DMS79 (cell line): Measurements from ENCODE around the gene PPP2R2B.
A peak's percentile ranks its signal among the peaks of the same experiment; 100 is the strongest.

Experiments
- DNase-seq: peaks from one replicate; lab custom pipeline; 2025; lab: John Stamatoyannopoulos, UW

Gene PPP2R2B

GRCh38 chr5:146878476-146879172 is at the start of gene PPP2R2B:
Gene PPP2R2B (minus strand): TSS chr5:146878757.
- peak; percentile 38 for DNase-seq

- DNase-seq = no peak
Observed at GRCh38 chr5:146924132-146924531, 45.6 kb upstream of the PPP2R2B start.

DNA sequence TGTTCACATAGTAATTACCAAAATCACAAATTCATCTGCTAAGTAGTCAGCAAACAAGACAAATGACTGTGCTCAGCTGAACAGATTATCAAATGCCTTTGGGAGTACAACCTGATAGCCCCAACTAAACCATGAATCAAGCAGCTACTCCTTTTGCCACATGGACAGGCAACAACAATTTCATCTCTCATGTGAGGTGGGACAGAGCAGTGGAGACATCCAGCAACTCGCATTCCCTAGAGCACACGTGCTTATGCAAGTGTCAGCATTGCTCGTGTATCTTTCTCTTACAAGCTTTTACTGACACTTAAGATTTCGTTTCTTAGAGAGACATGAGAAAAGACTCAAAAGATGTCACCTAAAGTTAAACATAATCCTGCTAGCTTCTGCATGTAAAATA is 42.7 kb upstream of the PPP2R2B start:
- no peak for DNase-seq

- DNase-seq = no peak
Observed at GRCh38 chr5:146920351-146920881, 41.9 kb upstream of the PPP2R2B start.

DNA sequence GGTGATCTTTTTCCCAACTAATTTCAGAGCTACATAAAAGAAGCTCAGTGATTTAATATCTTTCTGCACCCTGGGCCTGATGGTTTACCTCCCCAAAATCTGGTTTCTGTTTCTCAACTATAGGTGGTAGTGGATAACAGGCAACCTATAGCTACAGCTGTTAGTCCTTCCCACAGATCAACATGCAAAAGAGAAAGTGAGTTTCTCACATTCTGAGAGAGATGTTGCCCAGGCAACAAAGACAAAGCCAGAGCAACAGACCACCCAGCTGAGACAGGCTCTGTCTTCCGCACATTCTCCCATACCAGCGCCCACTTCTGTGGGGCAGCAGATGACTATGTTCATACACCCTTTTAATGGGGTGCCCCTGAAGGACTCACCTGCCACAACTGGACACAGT is 40.7 kb upstream of the PPP2R2B start:
- no peak for DNase-seq

DNA sequence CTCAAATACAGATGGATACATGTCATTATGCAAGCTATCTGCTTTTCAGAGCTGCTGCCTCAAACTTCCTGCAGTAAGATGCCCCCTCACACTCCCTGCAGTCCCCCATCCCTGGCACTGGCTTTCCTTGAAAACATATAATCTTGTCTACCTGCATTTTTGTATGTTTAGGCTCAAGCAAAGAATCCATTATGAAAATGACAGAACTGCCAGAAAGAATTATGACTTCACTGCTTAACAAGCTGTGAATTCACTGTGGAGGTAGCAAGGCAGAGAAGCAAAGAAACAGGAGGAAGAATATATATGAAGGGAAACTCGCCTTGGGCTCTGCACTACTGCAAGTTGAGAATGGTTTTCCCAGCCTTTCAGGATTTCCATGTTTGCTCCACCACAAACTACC is 39.4 kb upstream of the PPP2R2B start:
- no peak for DNase-seq

GRCh38 chr5:146912874-146913273 is 34.3 kb upstream of the PPP2R2B start:
- DNase-seq = no peak

- no peak for DNase-seq
Observed at GRCh38 chr5:146910239-146910638, 31.7 kb upstream of the PPP2R2B start.

DNA sequence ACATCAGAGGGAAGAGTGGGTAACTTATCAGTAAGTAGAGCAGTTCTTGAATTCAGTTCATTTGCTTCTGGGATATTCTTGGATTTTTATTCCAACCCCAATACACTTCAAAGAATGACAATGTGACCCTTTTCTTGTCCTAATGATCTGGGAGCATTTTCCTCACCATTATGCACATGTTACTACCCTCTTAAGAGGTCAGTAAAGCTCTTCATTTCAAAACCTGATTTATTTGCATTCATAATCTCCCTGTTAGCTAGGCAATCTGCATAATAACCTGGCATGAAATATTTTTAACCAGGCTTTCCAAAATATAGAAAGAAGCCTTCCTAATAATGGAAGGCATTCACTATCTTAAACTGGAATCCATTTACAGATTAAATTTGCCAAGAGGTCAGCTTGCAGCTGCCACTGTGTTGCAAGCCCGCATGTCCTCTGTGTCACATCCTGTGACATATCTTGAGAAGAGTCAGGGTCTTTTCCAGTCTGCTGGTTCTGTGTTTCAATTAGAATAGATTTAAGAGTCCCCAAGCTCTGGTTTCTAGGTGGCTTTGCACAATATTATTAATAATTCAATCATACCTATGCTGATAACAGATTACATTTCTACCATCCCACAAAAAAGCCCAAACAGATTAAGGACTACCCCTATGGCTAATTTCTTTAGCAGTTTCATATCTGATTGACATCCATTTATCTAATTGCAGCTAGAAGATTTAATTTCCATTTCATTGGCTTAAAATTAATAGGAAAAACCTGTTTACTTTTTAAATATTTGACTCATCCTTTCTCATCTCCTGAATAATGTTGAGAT is 30.9 kb upstream of the PPP2R2B start:
- no peak for DNase-seq

- no peak for DNase-seq
Observed at GRCh38 chr5:146906803-146907202, 28.2 kb upstream of the PPP2R2B start.

- no peak for DNase-seq
Observed at GRCh38 chr5:146904890-146905289, 26.3 kb upstream of the PPP2R2B start.

GRCh38 chr5:146903789-146904188 is 25.2 kb upstream of the PPP2R2B start:
- DNase-seq = no peak

- no peak for DNase-seq
Observed at GRCh38 chr5:146902471-146902870, 23.9 kb upstream of the PPP2R2B start.

- DNase-seq = no peak
Observed at GRCh38 chr5:146897061-146897460, 18.5 kb upstream of the PPP2R2B start.

GRCh38 chr5:146894753-146895521 is 16.4 kb upstream of the PPP2R2B start:
- DNase-seq = no peak

- no peak for DNase-seq
Observed at GRCh38 chr5:146893991-146894390, 15.4 kb upstream of the PPP2R2B start.

GRCh38 chr5:146892231-146892630 is 13.7 kb upstream of the PPP2R2B start:
- no peak for DNase-seq

DNA sequence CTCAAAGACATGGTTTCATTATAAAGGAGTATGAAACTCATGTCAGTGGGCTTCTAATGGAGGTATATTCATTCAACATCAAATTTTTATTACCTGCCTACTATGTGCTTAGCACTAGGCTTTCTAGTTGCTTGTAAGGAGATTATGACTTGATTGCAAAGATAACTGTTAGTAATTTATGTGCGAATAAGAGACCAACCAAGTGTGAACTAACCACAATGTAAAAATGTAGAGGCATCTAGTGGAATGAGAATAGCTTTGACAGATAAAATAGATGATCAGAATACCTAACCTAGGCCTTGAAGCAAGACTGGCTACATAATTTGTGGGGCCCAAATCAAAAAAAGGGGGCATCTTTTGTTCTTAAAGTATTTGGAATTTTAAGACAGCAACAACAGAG is 13.0 kb upstream of the PPP2R2B start:
- DNase-seq = no peak

GRCh38 chr5:146890731-146891440 is 12.3 kb upstream of the PPP2R2B start:
- DNase-seq = no peak

GRCh38 chr5:146890066-146890465 is 11.5 kb upstream of the PPP2R2B start:
- DNase-seq = no peak

GRCh38 chr5:146889169-146889568 is 10.6 kb upstream of the PPP2R2B start:
- no peak for DNase-seq
